GM23338 (cell line): ENCODE results near the gene SEMA7A.

Source experiments
- CREB1 ChIP-seq: fragments of 250-450 bp; sonication (Bioruptor Pico); IDR thresholded peaks from 2 replicates; pipeline ENCODE4 v1.5.0; 2020; ENCODE audit warnings: low read depth, mild to moderate bottlenecking, moderate library complexity
- EZH2 ChIP-seq: fragments of 200-600 bp; sonication (generic); IDR thresholded peaks from one replicate; pipeline ENCODE4 v1.8.0; 2017; ENCODE audit warnings: antibody characterized with exemption, mild to moderate bottlenecking, low read depth; ENCODE audit not compliant: unreplicated experiment
- EZH2phosphoT487 ChIP-seq: fragments of 200-600 bp; sonication (generic); IDR thresholded peaks from one replicate; pipeline ENCODE4 v1.8.1; 2018; ENCODE audit warnings: antibody characterized with exemption; ENCODE audit not compliant: unreplicated experiment
- JUNB ChIP-seq: IDR thresholded peaks from one replicate; pipeline ENCODE4 v1.6.1; 2016; ENCODE audit warnings: antibody characterized with exemption; ENCODE audit not compliant: unreplicated experiment
- NANOG ChIP-seq: IDR thresholded peaks from 2 replicates; pipeline ENCODE4 v1.6.1; 2016; ENCODE audit warnings: antibody characterized with exemption, borderline replicate concordance
- POLR2AphosphoS5 ChIP-seq: IDR thresholded peaks from 2 replicates; pipeline ENCODE4 v1.6.1; 2016; ENCODE audit warnings: antibody characterized with exemption, low read depth
- REST ChIP-seq: IDR thresholded peaks from one replicate; pipeline ENCODE4 v1.6.1; 2018; ENCODE audit warnings: antibody characterized with exemption; ENCODE audit not compliant: unreplicated experiment
- ZNF114 ChIP-seq: fragments of 250-450 bp; sonication (Bioruptor Pico); IDR thresholded peaks from 2 replicates; pipeline ENCODE4 v1.5.0; 2020; ENCODE audit warnings: mild to moderate bottlenecking, moderate library complexity
- TF ChIP-seq, protein P1 (sequence below), 2 experiments: fragments of 200-600 bp in 1 of 2; sonication (generic) in 1 of 2; conservative IDR thresholded peaks; 2 replicates each; pipeline versions ENCODE4 v1.5.1 to v1.6.1; 2016 to 2017; ENCODE audit warnings: antibody characterized with exemption in 2 of 2, low read depth in 2 of 2, mild to moderate bottlenecking in 2 of 2, moderate library complexity in 1 of 2
- TF ChIP-seq, protein P2 (sequence below): IDR thresholded peaks from 2 replicates; pipeline ENCODE4 v1.6.1; 2016; ENCODE audit warnings: antibody characterized with exemption

DNA sequence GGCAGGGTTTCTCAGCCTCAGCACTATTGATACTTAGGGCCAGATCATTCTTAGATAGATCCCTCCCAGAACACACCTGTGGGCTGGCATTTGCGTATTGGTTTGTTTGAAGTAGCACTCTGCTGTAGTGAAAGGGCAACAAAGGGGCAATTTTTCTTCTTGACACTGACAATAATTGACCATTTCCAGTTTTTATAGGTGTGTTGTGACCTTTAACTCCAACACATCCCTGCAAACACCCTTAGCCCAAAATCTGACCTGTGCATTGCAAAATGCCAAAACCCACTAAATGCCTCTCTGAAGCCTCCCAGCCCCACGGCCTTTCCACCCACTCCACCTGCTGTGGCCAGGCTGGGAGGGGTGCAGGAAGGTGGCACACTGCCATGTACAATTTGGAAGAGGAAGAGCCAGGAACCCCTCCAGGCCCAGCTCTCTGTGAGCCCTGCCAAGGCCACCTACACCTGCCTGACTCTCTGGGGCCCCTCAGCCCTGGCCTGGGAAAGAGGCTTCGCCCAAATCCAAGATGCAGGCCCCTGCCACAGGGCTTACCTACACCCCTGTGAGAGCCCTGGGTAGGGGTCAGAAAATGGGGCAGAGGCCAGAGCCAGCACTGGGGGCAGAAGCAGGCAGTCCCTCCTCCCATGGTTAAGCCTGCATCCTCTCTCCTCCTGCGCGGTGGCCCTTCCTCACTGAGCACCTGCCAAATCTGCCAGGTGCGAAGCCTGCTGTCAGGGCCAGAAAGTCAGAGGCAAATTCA lies 56.8 kb downstream of the SEMA7A start:
- no peak for TF ChIP-seq CREB1
- TF ChIP-seq JUNB: no peak
- no peak for TF ChIP-seq POLR2AphosphoS5
- TF ChIP-seq, protein P1, sequence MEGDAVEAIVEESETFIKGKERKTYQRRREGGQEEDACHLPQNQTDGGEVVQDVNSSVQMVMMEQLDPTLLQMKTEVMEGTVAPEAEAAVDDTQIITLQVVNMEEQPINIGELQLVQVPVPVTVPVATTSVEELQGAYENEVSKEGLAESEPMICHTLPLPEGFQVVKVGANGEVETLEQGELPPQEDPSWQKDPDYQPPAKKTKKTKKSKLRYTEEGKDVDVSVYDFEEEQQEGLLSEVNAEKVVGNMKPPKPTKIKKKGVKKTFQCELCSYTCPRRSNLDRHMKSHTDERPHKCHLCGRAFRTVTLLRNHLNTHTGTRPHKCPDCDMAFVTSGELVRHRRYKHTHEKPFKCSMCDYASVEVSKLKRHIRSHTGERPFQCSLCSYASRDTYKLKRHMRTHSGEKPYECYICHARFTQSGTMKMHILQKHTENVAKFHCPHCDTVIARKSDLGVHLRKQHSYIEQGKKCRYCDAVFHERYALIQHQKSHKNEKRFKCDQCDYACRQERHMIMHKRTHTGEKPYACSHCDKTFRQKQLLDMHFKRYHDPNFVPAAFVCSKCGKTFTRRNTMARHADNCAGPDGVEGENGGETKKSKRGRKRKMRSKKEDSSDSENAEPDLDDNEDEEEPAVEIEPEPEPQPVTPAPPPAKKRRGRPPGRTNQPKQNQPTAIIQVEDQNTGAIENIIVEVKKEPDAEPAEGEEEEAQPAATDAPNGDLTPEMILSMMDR (conservative IDR thresholded peaks at IDR 0.05; ENCODE audit: low read depth in 2 of 2): no peak
- TF ChIP-seq EZH2: no peak
- no peak for TF ChIP-seq NANOG
- TF ChIP-seq, protein P2, sequence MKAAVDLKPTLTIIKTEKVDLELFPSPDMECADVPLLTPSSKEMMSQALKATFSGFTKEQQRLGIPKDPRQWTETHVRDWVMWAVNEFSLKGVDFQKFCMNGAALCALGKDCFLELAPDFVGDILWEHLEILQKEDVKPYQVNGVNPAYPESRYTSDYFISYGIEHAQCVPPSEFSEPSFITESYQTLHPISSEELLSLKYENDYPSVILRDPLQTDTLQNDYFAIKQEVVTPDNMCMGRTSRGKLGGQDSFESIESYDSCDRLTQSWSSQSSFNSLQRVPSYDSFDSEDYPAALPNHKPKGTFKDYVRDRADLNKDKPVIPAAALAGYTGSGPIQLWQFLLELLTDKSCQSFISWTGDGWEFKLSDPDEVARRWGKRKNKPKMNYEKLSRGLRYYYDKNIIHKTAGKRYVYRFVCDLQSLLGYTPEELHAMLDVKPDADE: no peak
- TF ChIP-seq ZNF114: no peak
- no peak for TF ChIP-seq REST
- TF ChIP-seq EZH2phosphoT487: no peak
